HepG2 (cell line): Measurements from ENCODE around the gene MOXD1. TPM values are rescaled to one million over a fixed set of nuclear protein-coding genes. Genes with fewer than 3 reads are reported as not detected.

ENCODE experiments used
- ATAC-seq: fragments of 200-7000 bp; cut with Tn5 transposase; 3 replicates; pipeline ENCODE4 v1.9.1; 2020; ENCODE audit warnings: mild to moderate bottlenecking, moderate library complexity
- BruUV-seq: library from RNA; stranded (reverse); fragments of 400-500 nt; replicated peaks from 2 replicates; lab custom pipeline; 2021; lab: Mats Ljungman, UMichigan
- CTCF ChIA-PET: fragments of 300-600 bp; formaldehyde crosslinking; extraction: SDS; loops from one replicate; lab custom pipeline; 2021; ENCODE audit warnings: low total read pairs, inconsistent platforms, low intra/inter-chr PET ratio; lab: Yijun Ruan, JAX
- POLR2A ChIA-PET: fragments of 350-600 bp; sonication (Branson Sonifier 250); formaldehyde crosslinking; loops from one replicate; lab custom pipeline; 2020; ENCODE audit warnings: antibody characterized with exemption, inconsistent platforms; lab: Yijun Ruan, JAX
- DNase-seq: peaks from one replicate; pipeline ENCODE4 v3.0.0-alpha.2; 2015; ENCODE audit warnings: low spot score
- FAIRE-seq: peaks from 3 replicates; lab custom pipeline; 2011; peaks lifted over from hg19 to GRCh38; lab: Jason Lieb, UNC
- H2AFZ ChIP-seq: one replicate; pipeline ENCODE4 v1.6.1; 2011; ENCODE audit warnings: low read length, inconsistent platforms
- H3K27ac ChIP-seq: fragments of 300-600 bp; 3 replicates; pipeline ENCODE4 v1.8.0; 2011; ENCODE audit warnings: mixed run types, mild to moderate bottlenecking, mixed read lengths, low read length, inconsistent platforms; ENCODE audit not compliant: insufficient read depth; ENCODE audit errors: extremely low read length
- H3K27me3 ChIP-seq, 2 experiments: fragments of 200-600 bp in 1 of 2; 2 replicates in 1 of 2; 3 replicates in 1 of 2; pipeline versions ENCODE4 v1.6.0 to v1.8.0; 2011; ENCODE audit warnings: low read length in 2 of 2, mild to moderate bottlenecking in 2 of 2, moderate library complexity in 2 of 2, inconsistent platforms in 1 of 2; ENCODE audit not compliant: insufficient read depth in 2 of 2, control insufficient read depth in 1 of 2
- H3K36me3 ChIP-seq, 2 experiments: fragments of 200-600 bp in 1 of 2; replicated peaks in 1 of 2; 2 replicates in 1 of 2; 3 replicates in 1 of 2; pipeline versions ENCODE4 v1.5.1 to v1.8.0; 2011; ENCODE audit warnings: low read length in 2 of 2, inconsistent platforms in 1 of 2; ENCODE audit not compliant: insufficient read depth in 2 of 2, control insufficient read depth in 1 of 2
- H3K4me1 ChIP-seq: 2 replicates; pipeline ENCODE4 v1.5.1; 2012; ENCODE audit warnings: low read length, inconsistent platforms; ENCODE audit not compliant: insufficient read depth
- H3K4me2 ChIP-seq: 2 replicates; pipeline ENCODE4 v1.6.0; 2011; ENCODE audit warnings: low read depth, low read length, inconsistent platforms
- H3K4me3 ChIP-seq, 3 experiments: fragments of 200-600 bp in 1 of 3; sonication (generic), shearing (Covaris generic) in 1 of 3; replicated peaks in 1 of 3; 2 replicates each; pipeline ENCODE4 v1.5.1; 2011 to 2016; ENCODE audit warnings: low read length in 3 of 3, inconsistent platforms in 2 of 3, low read depth in 2 of 3, mild to moderate bottlenecking in 2 of 3, control low read depth in 1 of 3, mixed read lengths in 1 of 3; ENCODE audit not compliant: insufficient read depth in 1 of 3
- H3K79me2 ChIP-seq: one replicate; pipeline ENCODE4 v1.6.1; 2011; ENCODE audit warnings: low read length, inconsistent platforms; ENCODE audit not compliant: insufficient read depth
- H3K9ac ChIP-seq: 2 replicates; pipeline ENCODE4 v1.6.0; 2011; ENCODE audit warnings: mild to moderate bottlenecking, low read depth, low read length, inconsistent platforms; ENCODE audit not compliant: insufficient read depth
- H3K9me3 ChIP-seq: 2 replicates; pipeline ENCODE4 v1.5.1; 2012; ENCODE audit warnings: mild to moderate bottlenecking, low read length
- H4K20me1 ChIP-seq: 2 replicates; pipeline ENCODE4 v1.6.0; 2011; ENCODE audit warnings: inconsistent platforms, mild to moderate bottlenecking, low read length, moderate library complexity; ENCODE audit not compliant: insufficient read depth
- CBX1 ChIP-seq: IDR thresholded peaks from one replicate; pipeline ENCODE4 v1.6.1; 2016; ENCODE audit warnings: antibody characterized with exemption, low read depth
- CHCHD3 ChIP-seq: sonication (generic); formaldehyde crosslinking; IDR thresholded peaks from 2 replicates; pipeline ENCODE4 v1.8.0; 2022; ENCODE audit warnings: mild to moderate bottlenecking, missing genetic modification reagents, moderate library complexity
- GFI1 ChIP-seq: sonication (generic); formaldehyde crosslinking; IDR thresholded peaks from 2 replicates; pipeline ENCODE4 v1.5.0; 2020; ENCODE audit warnings: missing genetic modification reagents, mild to moderate bottlenecking, borderline replicate concordance
- KLF15 ChIP-seq: sonication (generic); formaldehyde crosslinking; IDR thresholded peaks from 2 replicates; pipeline ENCODE4 v1.8.1; 2023; ENCODE audit warnings: borderline replicate concordance, mild to moderate bottlenecking, inconsistent platforms, missing genetic modification reagents, mixed read lengths
- MLLT10 ChIP-seq: sonication (generic); formaldehyde crosslinking; IDR thresholded peaks from 2 replicates; pipeline ENCODE4 v1.4.0; 2020; ENCODE audit warnings: missing genetic modification reagents
- PHF20 ChIP-seq: sonication (generic); formaldehyde crosslinking; IDR thresholded peaks from 2 replicates; pipeline ENCODE4 v1.5.0; 2020; ENCODE audit warnings: mild to moderate bottlenecking, missing genetic modification reagents
- SETDB1 ChIP-seq: sonication (generic); formaldehyde crosslinking; IDR thresholded peaks from 2 replicates; pipeline ENCODE4 v1.5.1; 2020; ENCODE audit warnings: missing genetic modification reagents, mild to moderate bottlenecking, borderline replicate concordance
- YY1 ChIP-seq: IDR thresholded peaks from 2 replicates; pipeline ENCODE4 v1.6.1; 2011; ENCODE audit warnings: low read length, low read depth, moderate library complexity, mild to moderate bottlenecking; ENCODE audit not compliant: insufficient read depth, insufficient replicate concordance
- ZNF224 ChIP-seq: sonication (generic); formaldehyde crosslinking; IDR thresholded peaks from 2 replicates; pipeline ENCODE4 v1.5.0; 2020; ENCODE audit warnings: mild to moderate bottlenecking, missing genetic modification reagents
- ZNF331 ChIP-seq: sonication (generic); formaldehyde crosslinking; IDR thresholded peaks from 2 replicates; pipeline ENCODE4 v1.4.0; 2020; ENCODE audit warnings: missing genetic modification reagents
- ZNF501 ChIP-seq: sonication (generic); formaldehyde crosslinking; IDR thresholded peaks from 2 replicates; pipeline ENCODE4 v1.5.1; 2020; ENCODE audit warnings: mild to moderate bottlenecking, moderate library complexity, missing genetic modification reagents
- ZNF510 ChIP-seq: sonication (generic); formaldehyde crosslinking; IDR thresholded peaks from 2 replicates; pipeline ENCODE4 v1.4.0; 2020; ENCODE audit warnings: low read depth, mild to moderate bottlenecking, missing genetic modification reagents
- ZNF761 ChIP-seq: sonication (generic); formaldehyde crosslinking; conservative IDR thresholded peaks from 2 replicates; pipeline ENCODE4 v1.4.0; 2020; ENCODE audit warnings: mild to moderate bottlenecking, missing genetic modification reagents
- WGBS: methylation state at CpG from one replicate; pipeline ENCODE4 v1.1.6; 2017; ENCODE audit warnings: low lambda C conversion rate; 5-methylcytosine and 5-hydroxymethylcytosine counted together
- in situ Hi-C: cut with HindIII; loops from 2 replicates; pipeline ENCODE4 v1.10.0; 2017; ENCODE audit warnings: low pct_unique_long_range_greater_than_20kb; ENCODE audit not compliant: extremely low pct_ligation_motif_present
- intact Hi-C: fragments of 100-400 bp; cut with micrococcal nuclease; formaldehyde crosslinking; loops from one replicate; pipeline ENCODE4 v1.10.0; 2022; ENCODE audit not compliant: unreplicated experiment
- polyA plus RNA-seq, 8 experiments: library from polyadenylated mRNA; depleted of rRNA in 3 of 8; stranded (reverse) in 7 of 8; unstranded in 1 of 8; fragments of >200 nt; fragmentation: Illumina TruSeq in 4 of 8; extraction: Trizol in 4 of 8; gene quantifications; 2 replicates each; pipeline versions ENCODE4 v1.2.1 to v1.2.3, GENCODE V29; 2011 to 2016; ENCODE audit warnings: low read depth in 4 of 8, missing spikeins in 1 of 8, mixed read lengths in 1 of 8; ENCODE audit not compliant: insufficient read depth in 1 of 8
- total RNA-seq, 5 experiments: library from RNA; depleted of rRNA; stranded (reverse); fragments of >200 nt; fragmentation: Illumina TruSeq; extraction: Trizol; gene quantifications; 2 replicates each; pipeline ENCODE4 v1.2.3, GENCODE V29; 2016; ENCODE audit warnings: low read depth in 1 of 5
- TF ChIP-seq, protein P1 (sequence below): fragments of 450-650 bp; IDR thresholded peaks from 2 replicates; pipeline ENCODE4 v1.6.1; 2017; ENCODE audit warnings: mild to moderate bottlenecking

MOXD1 gene
- total and polyA plus RNA-seq, 2 of the 13 experiments (the other 11 are each of a cell fraction or from before 2014, with no cell fraction given), result 0.03 TPM; not detected in 1

DNA sequence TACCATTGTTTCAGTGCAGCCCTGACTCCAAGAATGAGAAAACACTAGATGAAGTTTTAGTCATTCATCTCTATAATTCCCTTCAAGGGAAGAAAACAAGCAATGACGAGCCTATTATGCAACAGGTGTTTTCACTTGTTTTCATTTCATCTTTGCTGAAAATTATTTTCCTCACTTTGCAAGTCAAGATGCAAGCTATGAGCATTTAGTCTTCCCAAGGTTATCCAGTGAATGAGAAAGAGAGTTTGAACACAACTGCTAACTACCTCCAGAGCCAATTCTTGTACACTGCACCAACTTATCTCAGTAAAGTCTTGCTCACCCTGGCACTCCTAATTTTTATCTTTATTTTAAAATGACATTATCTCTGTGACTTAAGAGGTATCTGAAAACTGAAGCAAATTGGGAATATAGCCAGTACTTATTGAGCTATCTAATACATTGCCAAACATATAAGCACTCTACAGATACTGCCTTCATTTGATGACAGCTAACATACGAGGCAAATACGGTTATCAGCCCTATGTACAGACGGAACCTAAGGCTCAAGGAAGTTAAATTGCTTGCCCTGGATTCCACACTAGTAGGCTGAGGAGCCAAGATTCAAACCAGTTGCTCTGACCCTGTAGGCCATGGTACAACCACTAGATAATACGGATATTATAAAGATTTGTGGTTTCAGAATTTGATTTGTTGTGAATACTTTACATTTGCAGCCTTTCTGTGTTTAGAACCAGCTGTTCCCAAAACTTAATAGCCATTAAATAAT, 36.8 kb downstream of the MOXD1 start:
- CTCF ChIA-PET, result no interaction called here
- Histone ChIP-seq H4K20me1 (no peaks in the 10 kb centered on the region), H3K27me3 (no peaks in the 10 kb centered on the region; a peak in 1 of 5 replicates), H3K4me2 (no peak overlapping the region), H3K36me3 (no peaks in the 10 kb centered on the region), H3K9ac (no peak overlapping the region), H3K27ac (no peak overlapping the region), H3K4me1 (no peaks in the 10 kb centered on the region), H3K79me2 (no peaks in the 10 kb centered on the region), H3K4me3 (no peak overlapping the region), H2AFZ (no peak overlapping the region), H3K9me3 (no peaks in the 10 kb centered on the region)
- 16% methylated on average over 5 of the region's 5 CpGs for WGBS
- BruUV-seq, result no TSS peak
- POLR2A ChIA-PET, result no interaction called here
- FAIRE-seq (no peak), DNase-seq (no peak), ATAC-seq (no peak)
- TF ChIP-seq YY1 (no peak), KLF15 (CRISPR knock-in tag) (no peak), ZNF761 (CRISPR knock-in tag) (no peak), MLLT10 (CRISPR knock-in tag) (no peak), ZNF501 (CRISPR knock-in tag) (no peak), ZNF510 (CRISPR knock-in tag) (no peak), ZNF224 (CRISPR knock-in tag) (no peak), GFI1 (CRISPR knock-in tag) (no peak), SETDB1 (CRISPR knock-in tag) (no peak), CBX1 (no peak), PHF20 (CRISPR knock-in tag) (no peak), ZNF331 (CRISPR knock-in tag) (no peak), CHCHD3 (CRISPR knock-in tag) (no peak)
- TF ChIP-seq, protein P1, sequence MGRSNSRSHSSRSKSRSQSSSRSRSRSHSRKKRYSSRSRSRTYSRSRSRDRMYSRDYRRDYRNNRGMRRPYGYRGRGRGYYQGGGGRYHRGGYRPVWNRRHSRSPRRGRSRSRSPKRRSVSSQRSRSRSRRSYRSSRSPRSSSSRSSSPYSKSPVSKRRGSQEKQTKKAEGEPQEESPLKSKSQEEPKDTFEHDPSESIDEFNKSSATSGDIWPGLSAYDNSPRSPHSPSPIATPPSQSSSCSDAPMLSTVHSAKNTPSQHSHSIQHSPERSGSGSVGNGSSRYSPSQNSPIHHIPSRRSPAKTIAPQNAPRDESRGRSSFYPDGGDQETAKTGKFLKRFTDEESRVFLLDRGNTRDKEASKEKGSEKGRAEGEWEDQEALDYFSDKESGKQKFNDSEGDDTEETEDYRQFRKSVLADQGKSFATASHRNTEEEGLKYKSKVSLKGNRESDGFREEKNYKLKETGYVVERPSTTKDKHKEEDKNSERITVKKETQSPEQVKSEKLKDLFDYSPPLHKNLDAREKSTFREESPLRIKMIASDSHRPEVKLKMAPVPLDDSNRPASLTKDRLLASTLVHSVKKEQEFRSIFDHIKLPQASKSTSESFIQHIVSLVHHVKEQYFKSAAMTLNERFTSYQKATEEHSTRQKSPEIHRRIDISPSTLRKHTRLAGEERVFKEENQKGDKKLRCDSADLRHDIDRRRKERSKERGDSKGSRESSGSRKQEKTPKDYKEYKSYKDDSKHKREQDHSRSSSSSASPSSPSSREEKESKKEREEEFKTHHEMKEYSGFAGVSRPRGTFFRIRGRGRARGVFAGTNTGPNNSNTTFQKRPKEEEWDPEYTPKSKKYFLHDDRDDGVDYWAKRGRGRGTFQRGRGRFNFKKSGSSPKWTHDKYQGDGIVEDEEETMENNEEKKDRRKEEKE, result no peak
- intact Hi-C loops, result no loop called here
- in situ Hi-C loops, result no loop called here
